GM23338 (cell line): ENCODE data around the gene RAPGEF5. TPM values are rescaled to one million over a fixed set of nuclear protein-coding genes. Genes with fewer than 3 reads are reported as not detected.
A peak's percentile ranks its signal among the peaks of the same experiment; 100 is the strongest.

Source experiments
- ATAC-seq: fragments of 200-7000 bp; cut with Tn5 transposase; 3 replicates; pipeline ENCODE4 v1.9.1; 2020
- DNase-seq: peaks from one replicate; pipeline ENCODE4 v3.0.0-alpha.2; 2015; ENCODE audit warnings: low spot score
- H2AFZ ChIP-seq: fragments of 200-600 bp; sonication (generic); 2 replicates; pipeline ENCODE4 v1.8.0; 2016; ENCODE audit warnings: antibody characterized with exemption, mild to moderate bottlenecking, moderate library complexity
- H3F3A ChIP-seq: fragments of 200-600 bp; sonication (generic); replicated peaks from 2 replicates; pipeline ENCODE4 v1.8.0; 2017; ENCODE audit warnings: antibody characterized with exemption, mixed run types, low read depth
- H3K27ac ChIP-seq: fragments of 200-600 bp; sonication (generic); 2 replicates; pipeline ENCODE4 v1.6.1; 2016; ENCODE audit warnings: low read depth
- H3K27me3 ChIP-seq: fragments of 200-600 bp; sonication (generic); 2 replicates; pipeline ENCODE4 v1.8.0; 2016; ENCODE audit warnings: mild to moderate bottlenecking, mixed run types, moderate library complexity; ENCODE audit not compliant: insufficient read depth
- H3K36me3 ChIP-seq: fragments of 200-600 bp; sonication (generic); 2 replicates; pipeline ENCODE4 v1.8.0; 2016; ENCODE audit warnings: mild to moderate bottlenecking; ENCODE audit not compliant: insufficient read depth
- H3K4me1 ChIP-seq: fragments of 200-600 bp; sonication (generic); 2 replicates; pipeline ENCODE4 v1.8.0; 2016; ENCODE audit warnings: mild to moderate bottlenecking, moderate library complexity; ENCODE audit not compliant: insufficient read depth
- H3K4me2 ChIP-seq: fragments of 200-600 bp; sonication (generic); 2 replicates; pipeline ENCODE4 v1.7.1; 2017; ENCODE audit warnings: mixed run types
- H3K4me3 ChIP-seq: fragments of 200-600 bp; sonication (generic); 2 replicates; pipeline ENCODE4 v1.6.1; 2016; ENCODE audit warnings: mixed run types
- H3K79me2 ChIP-seq: fragments of 200-600 bp; sonication (generic); replicated peaks from 2 replicates; pipeline ENCODE4 v1.8.0; 2017; ENCODE audit warnings: mild to moderate bottlenecking; ENCODE audit not compliant: insufficient read depth
- H3K9me2 ChIP-seq: fragments of 200-600 bp; sonication (generic); 2 replicates; pipeline ENCODE4 v1.8.0; 2017; ENCODE audit not compliant: insufficient read depth
- H4K20me1 ChIP-seq: fragments of 200-600 bp; sonication (generic); replicated peaks from 2 replicates; pipeline ENCODE4 v1.8.0; 2017; ENCODE audit warnings: mild to moderate bottlenecking; ENCODE audit not compliant: insufficient read depth
- H3K27ac Mint-ChIP-seq: 2 replicates; pipeline ENCODE4 v1.8.0; 2020; ENCODE audit warnings: inconsistent platforms, mild to moderate bottlenecking, moderate library complexity, mixed read lengths
- H3K27me3 Mint-ChIP-seq: 3 replicates; pipeline ENCODE4 v1.8.0; 2022; ENCODE audit warnings: low read depth, mild to moderate bottlenecking, moderate library complexity, mixed read lengths, inconsistent platforms; ENCODE audit not compliant: insufficient read depth, poor library complexity
- H3K36me3 Mint-ChIP-seq: 3 replicates; pipeline ENCODE4 v1.8.0; 2021; ENCODE audit warnings: low read depth, mild to moderate bottlenecking, inconsistent platforms, moderate library complexity, mixed read lengths
- H3K4me1 Mint-ChIP-seq: 3 replicates; pipeline ENCODE4 v1.8.0; 2020; ENCODE audit warnings: mild to moderate bottlenecking, inconsistent platforms, mixed read lengths
- H3K4me3 Mint-ChIP-seq: 3 replicates; pipeline ENCODE4 v1.8.0; 2021; ENCODE audit warnings: moderate library complexity, mild to moderate bottlenecking, inconsistent platforms, mixed read lengths
- H3K9me3 Mint-ChIP-seq: 3 replicates; pipeline ENCODE4 v1.8.0; 2020; ENCODE audit warnings: moderate library complexity, mild to moderate bottlenecking, inconsistent platforms, mixed read lengths
- CREB1 ChIP-seq: fragments of 250-450 bp; sonication (Bioruptor Pico); IDR thresholded peaks from 2 replicates; pipeline ENCODE4 v1.5.0; 2020; ENCODE audit warnings: low read depth, mild to moderate bottlenecking, moderate library complexity
- ETS1 ChIP-seq: IDR thresholded peaks from 2 replicates; pipeline ENCODE4 v1.6.1; 2016; ENCODE audit warnings: antibody characterized with exemption
- EZH2 ChIP-seq: fragments of 200-600 bp; sonication (generic); IDR thresholded peaks from one replicate; pipeline ENCODE4 v1.8.0; 2017; ENCODE audit warnings: antibody characterized with exemption, mild to moderate bottlenecking, low read depth; ENCODE audit not compliant: unreplicated experiment
- EZH2phosphoT487 ChIP-seq: fragments of 200-600 bp; sonication (generic); IDR thresholded peaks from one replicate; pipeline ENCODE4 v1.8.1; 2018; ENCODE audit warnings: antibody characterized with exemption; ENCODE audit not compliant: unreplicated experiment
- JUNB ChIP-seq: IDR thresholded peaks from one replicate; pipeline ENCODE4 v1.6.1; 2016; ENCODE audit warnings: antibody characterized with exemption; ENCODE audit not compliant: unreplicated experiment
- NANOG ChIP-seq: IDR thresholded peaks from 2 replicates; pipeline ENCODE4 v1.6.1; 2016; ENCODE audit warnings: antibody characterized with exemption, borderline replicate concordance
- POLR2AphosphoS5 ChIP-seq: IDR thresholded peaks from 2 replicates; pipeline ENCODE4 v1.6.1; 2016; ENCODE audit warnings: antibody characterized with exemption, low read depth
- REST ChIP-seq: IDR thresholded peaks from one replicate; pipeline ENCODE4 v1.6.1; 2018; ENCODE audit warnings: antibody characterized with exemption; ENCODE audit not compliant: unreplicated experiment
- STAT1 ChIP-seq: IDR thresholded peaks from one replicate; pipeline ENCODE4 v1.6.1; 2016; ENCODE audit warnings: antibody characterized with exemption; ENCODE audit not compliant: unreplicated experiment
- ZNF114 ChIP-seq: fragments of 250-450 bp; sonication (Bioruptor Pico); IDR thresholded peaks from 2 replicates; pipeline ENCODE4 v1.5.0; 2020; ENCODE audit warnings: mild to moderate bottlenecking, moderate library complexity
- ZNF331 ChIP-seq: fragments of 250-450 bp; sonication (Bioruptor Pico); IDR thresholded peaks from 2 replicates; pipeline ENCODE4 v1.5.0; 2020; ENCODE audit warnings: low read depth, mild to moderate bottlenecking, moderate library complexity
- ZNF462 ChIP-seq: fragments of 250-450 bp; sonication (Bioruptor Pico); IDR thresholded peaks from 2 replicates; pipeline ENCODE4 v1.5.0; 2020; ENCODE audit warnings: mild to moderate bottlenecking, moderate library complexity
- polyA plus RNA-seq: library from polyadenylated mRNA; unstranded; fragments of >200 nt; fragmentation: Nextera tagmentation; extraction: Ambion mirVana; gene quantifications from 2 replicates; pipeline ENCODE4 v1.2.1, GENCODE V29; 2016
- total RNA-seq: library from RNA; depleted of rRNA; stranded (reverse); fragments of >200 nt; shearing (Covaris generic); gene quantifications from 2 replicates; pipeline ENCODE4 v1.2.3, GENCODE V29; 2014
- TF ChIP-seq, protein P1 (sequence below), 2 experiments: fragments of 200-600 bp in 1 of 2; sonication (generic) in 1 of 2; conservative IDR thresholded peaks; 2 replicates each; pipeline versions ENCODE4 v1.5.1 to v1.6.1; 2016 to 2017; ENCODE audit warnings: antibody characterized with exemption in 2 of 2, low read depth in 2 of 2, mild to moderate bottlenecking in 2 of 2, moderate library complexity in 1 of 2

The RAPGEF5 gene
- total and polyA plus RNA-seq, 2 experiments from 2014 or later = 6.3 to 13.1 TPM

- H2AFZ ChIP-seq = no peak overlapping the region
- no peak overlapping the region for H3K4me3 ChIP-seq
- DNase-seq (no peak), ATAC-seq (no peak)
- H3F3A ChIP-seq = no peaks in the 10 kb centered on the region
- Mint-ChIP-seq H3K4me1 (peaks cover 15% of the 10 kb centered on the region), H3K4me3 (no peak overlapping the region), H3K9me3 (no peaks in the 10 kb centered on the region), H3K36me3 (peaks cover 43% of the 10 kb centered on the region), H3K27me3 (no peaks in the 10 kb centered on the region), H3K27ac (peak overlapping the region; percentile 32; the same call in 1 of the 2 replicates)
- no peak overlapping the region for H3K4me2 ChIP-seq
- no peaks in the 10 kb centered on the region for H3K9me2 ChIP-seq
- TF ChIP-seq STAT1 (no peak), ZNF331 (CRISPR knock-in tag) (no peak), ZNF114 (CRISPR knock-in tag) (no peak), CREB1 (CRISPR knock-in tag) (no peak), EZH2 (no peak), ETS1 (no peak), NANOG (no peak), REST (no peak), ZNF462 (CRISPR knock-in tag) (no peak), EZH2phosphoT487 (no peak), JUNB (no peak), POLR2AphosphoS5 (no peak)
- TF ChIP-seq, protein P1, sequence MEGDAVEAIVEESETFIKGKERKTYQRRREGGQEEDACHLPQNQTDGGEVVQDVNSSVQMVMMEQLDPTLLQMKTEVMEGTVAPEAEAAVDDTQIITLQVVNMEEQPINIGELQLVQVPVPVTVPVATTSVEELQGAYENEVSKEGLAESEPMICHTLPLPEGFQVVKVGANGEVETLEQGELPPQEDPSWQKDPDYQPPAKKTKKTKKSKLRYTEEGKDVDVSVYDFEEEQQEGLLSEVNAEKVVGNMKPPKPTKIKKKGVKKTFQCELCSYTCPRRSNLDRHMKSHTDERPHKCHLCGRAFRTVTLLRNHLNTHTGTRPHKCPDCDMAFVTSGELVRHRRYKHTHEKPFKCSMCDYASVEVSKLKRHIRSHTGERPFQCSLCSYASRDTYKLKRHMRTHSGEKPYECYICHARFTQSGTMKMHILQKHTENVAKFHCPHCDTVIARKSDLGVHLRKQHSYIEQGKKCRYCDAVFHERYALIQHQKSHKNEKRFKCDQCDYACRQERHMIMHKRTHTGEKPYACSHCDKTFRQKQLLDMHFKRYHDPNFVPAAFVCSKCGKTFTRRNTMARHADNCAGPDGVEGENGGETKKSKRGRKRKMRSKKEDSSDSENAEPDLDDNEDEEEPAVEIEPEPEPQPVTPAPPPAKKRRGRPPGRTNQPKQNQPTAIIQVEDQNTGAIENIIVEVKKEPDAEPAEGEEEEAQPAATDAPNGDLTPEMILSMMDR (conservative IDR thresholded peaks at IDR 0.05; ENCODE audit: low read depth in 2 of 2) = no peak
- no peaks in the 10 kb centered on the region for H3K27me3 ChIP-seq
- no peaks in the 10 kb centered on the region for H3K36me3 ChIP-seq
- H3K79me2 ChIP-seq = no peaks in the 10 kb centered on the region
- H3K27ac ChIP-seq = no peak overlapping the region
- peaks cover 12% of the 10 kb centered on the region for H3K4me1 ChIP-seq
- H4K20me1 ChIP-seq = no peaks in the 10 kb centered on the region
Observed at GRCh38 chr7:22146961-22147512, 209.9 kb downstream of the RAPGEF5 start.
